ENCODE measurements around the gene IMMP2L.

Gene IMMP2L

GRCh38 chr7:111531993-111532392 is 30.3 kb downstream of the IMMP2L start:
- Histone ChIP-seq H3K79me2 (ENCODE audit: insufficient read depth, low read length) (no peaks in the 10 kb centered on the region), H3K4me3 (ENCODE audit: low read length, poor library complexity, severe bottlenecking) (no peak overlapping the region), H3F3A (ENCODE audit: low read depth) (no peaks in the 10 kb centered on the region), H3K4me2 (ENCODE audit: low read depth, low read length, poor library complexity, severe bottlenecking) (no peak overlapping the region), H3K9me3 (ENCODE audit: insufficient read depth, low read depth, low read length) (no peaks in the 10 kb centered on the region), H3K4me1 (ENCODE audit: insufficient read depth, low read length, poor library complexity, severe bottlenecking) (peaks cover 22% of the 10 kb centered on the region), H3K9me2 (replicated peaks; ENCODE audit: low read depth, low read length) (no peaks in the 10 kb centered on the region), H2AFZ (ENCODE audit: low read length) (no peak overlapping the region), H4K20me1 (ENCODE audit: insufficient read depth, low read length, poor library complexity, severe bottlenecking) (no peaks in the 10 kb centered on the region), H3K36me3 (ENCODE audit: insufficient read depth, low read length) (no peaks in the 10 kb centered on the region), H3K27me3 (ENCODE audit: insufficient read depth, low read length, poor library complexity, severe bottlenecking) (no peaks in the 10 kb centered on the region), H3K9ac (ENCODE audit: low read depth, low read length, poor library complexity, severe bottlenecking) (no peak overlapping the region)
- TF ChIP-seq CTCF (conservative IDR thresholded peaks at IDR 0.05; ENCODE audit: low read length) (no peak), EZH2phosphoT487 (IDR thresholded peaks at IDR 0.05; ENCODE audit: borderline replicate concordance) (no peak)

GRCh38 chr7:111530356-111530668 is 32.0 kb downstream of the IMMP2L start:
- Histone ChIP-seq H3K4me2 (ENCODE audit: low read depth, low read length, poor library complexity, severe bottlenecking) (no peak overlapping the region), H3K4me3 (ENCODE audit: low read length, poor library complexity, severe bottlenecking) (no peak overlapping the region), H3K9me3 (ENCODE audit: insufficient read depth, low read depth, low read length) (no peaks in the 10 kb centered on the region), H2AFZ (ENCODE audit: low read length) (no peak overlapping the region), H3K9ac (ENCODE audit: low read depth, low read length, poor library complexity, severe bottlenecking) (no peak overlapping the region), H3K79me2 (ENCODE audit: insufficient read depth, low read length) (no peaks in the 10 kb centered on the region), H3K9me2 (replicated peaks; ENCODE audit: low read depth, low read length) (no peaks in the 10 kb centered on the region), H3F3A (ENCODE audit: low read depth) (no peaks in the 10 kb centered on the region), H4K20me1 (ENCODE audit: insufficient read depth, low read length, poor library complexity, severe bottlenecking) (no peaks in the 10 kb centered on the region), H3K27me3 (ENCODE audit: insufficient read depth, low read length, poor library complexity, severe bottlenecking) (no peaks in the 10 kb centered on the region), H3K4me1 (ENCODE audit: insufficient read depth, low read length, poor library complexity, severe bottlenecking) (peaks cover 22% of the 10 kb centered on the region), H3K36me3 (ENCODE audit: insufficient read depth, low read length) (no peaks in the 10 kb centered on the region)
- no peak for TF ChIP-seq EZH2phosphoT487 (IDR thresholded peaks at IDR 0.05; ENCODE audit: borderline replicate concordance)
- no peak for TF ChIP-seq CTCF (conservative IDR thresholded peaks at IDR 0.05; ENCODE audit: low read length)

GRCh38 chr7:111529507-111530355 is 32.6 kb downstream of the IMMP2L start:
- no peaks in the 10 kb centered on the region for H4K20me1 ChIP-seq (ENCODE audit: insufficient read depth, low read length, poor library complexity, severe bottlenecking)
- no peak overlapping the region for H3K9ac ChIP-seq (ENCODE audit: low read depth, low read length, poor library complexity, severe bottlenecking)
- H3K27me3 ChIP-seq (ENCODE audit: insufficient read depth, low read length, poor library complexity, severe bottlenecking) = no peaks in the 10 kb centered on the region
- H3K9me2 ChIP-seq (replicated peaks; ENCODE audit: low read depth, low read length) = no peaks in the 10 kb centered on the region
- H3K4me1 ChIP-seq (ENCODE audit: insufficient read depth, low read length, poor library complexity, severe bottlenecking) = peaks cover 22% of the 10 kb centered on the region
- no peaks in the 10 kb centered on the region for H3K36me3 ChIP-seq (ENCODE audit: insufficient read depth, low read length)
- TF ChIP-seq EZH2phosphoT487 (IDR thresholded peaks at IDR 0.05; ENCODE audit: borderline replicate concordance) (no peak), CTCF (conservative IDR thresholded peaks at IDR 0.05; ENCODE audit: low read length) (no peak)
- no peaks in the 10 kb centered on the region for H3F3A ChIP-seq (ENCODE audit: low read depth)
- no peak overlapping the region for H2AFZ ChIP-seq (ENCODE audit: low read length)
- no peak overlapping the region for H3K4me2 ChIP-seq (ENCODE audit: low read depth, low read length, poor library complexity, severe bottlenecking)
- no peaks in the 10 kb centered on the region for H3K9me3 ChIP-seq (ENCODE audit: insufficient read depth, low read depth, low read length)
- no peak overlapping the region for H3K4me3 ChIP-seq (ENCODE audit: low read length, poor library complexity, severe bottlenecking)
- no peaks in the 10 kb centered on the region for H3K79me2 ChIP-seq (ENCODE audit: insufficient read depth, low read length)

All from Loucy (cell line).